Astrocyte (in vitro differentiated cells and primary cell): ENCODE results near the gene ASXL1.

ENCODE experiments used
- EZH2 ChIP-seq: IDR thresholded peaks from 2 replicates; pipeline ENCODE4 v1.6.1; 2012; ENCODE audit warnings: mild to moderate bottlenecking, low read length, inconsistent platforms; ENCODE audit not compliant: insufficient read depth
- TF ChIP-seq, protein P1 (sequence below): IDR thresholded peaks from 2 replicates; pipeline ENCODE4 v1.5.1; 2011; ENCODE audit warnings: low read depth, mild to moderate bottlenecking, inconsistent platforms, low read length, moderate library complexity; ENCODE audit not compliant: insufficient read depth

DNA sequence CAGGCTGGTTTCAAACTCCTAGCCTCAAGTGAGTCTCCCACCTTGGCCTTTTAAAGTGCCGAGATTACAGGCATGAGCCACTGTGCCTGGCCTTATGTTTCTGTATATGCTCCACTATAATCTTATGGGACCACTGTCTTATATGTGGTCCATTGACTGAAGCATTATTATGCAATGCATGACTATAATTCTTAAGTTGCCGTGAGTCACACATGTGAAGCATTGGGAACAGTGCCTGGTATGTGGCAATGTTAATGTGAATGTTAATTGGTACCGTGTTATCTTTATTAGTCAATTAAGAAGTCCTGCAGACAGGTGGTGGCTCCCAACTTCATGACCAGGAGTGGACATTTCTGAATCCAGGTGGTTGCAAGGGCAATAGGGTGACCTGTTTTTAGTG is 14.7 kb upstream of the ASXL1 start:
- TF ChIP-seq, protein P1, sequence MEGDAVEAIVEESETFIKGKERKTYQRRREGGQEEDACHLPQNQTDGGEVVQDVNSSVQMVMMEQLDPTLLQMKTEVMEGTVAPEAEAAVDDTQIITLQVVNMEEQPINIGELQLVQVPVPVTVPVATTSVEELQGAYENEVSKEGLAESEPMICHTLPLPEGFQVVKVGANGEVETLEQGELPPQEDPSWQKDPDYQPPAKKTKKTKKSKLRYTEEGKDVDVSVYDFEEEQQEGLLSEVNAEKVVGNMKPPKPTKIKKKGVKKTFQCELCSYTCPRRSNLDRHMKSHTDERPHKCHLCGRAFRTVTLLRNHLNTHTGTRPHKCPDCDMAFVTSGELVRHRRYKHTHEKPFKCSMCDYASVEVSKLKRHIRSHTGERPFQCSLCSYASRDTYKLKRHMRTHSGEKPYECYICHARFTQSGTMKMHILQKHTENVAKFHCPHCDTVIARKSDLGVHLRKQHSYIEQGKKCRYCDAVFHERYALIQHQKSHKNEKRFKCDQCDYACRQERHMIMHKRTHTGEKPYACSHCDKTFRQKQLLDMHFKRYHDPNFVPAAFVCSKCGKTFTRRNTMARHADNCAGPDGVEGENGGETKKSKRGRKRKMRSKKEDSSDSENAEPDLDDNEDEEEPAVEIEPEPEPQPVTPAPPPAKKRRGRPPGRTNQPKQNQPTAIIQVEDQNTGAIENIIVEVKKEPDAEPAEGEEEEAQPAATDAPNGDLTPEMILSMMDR: no peak
- TF ChIP-seq EZH2: no peak
